GM19328 (cell line): Measurements from ENCODE around the gene CDPF1.

Experiments
- ATAC-seq: cut with Tn5 transposase; IDR thresholded peaks from one replicate; pipeline ENCODE4 v1.9.1; 2021; ENCODE audit warnings: mild to moderate bottlenecking, moderate library complexity; ENCODE audit not compliant: unreplicated experiment

The CDPF1 gene

DNA sequence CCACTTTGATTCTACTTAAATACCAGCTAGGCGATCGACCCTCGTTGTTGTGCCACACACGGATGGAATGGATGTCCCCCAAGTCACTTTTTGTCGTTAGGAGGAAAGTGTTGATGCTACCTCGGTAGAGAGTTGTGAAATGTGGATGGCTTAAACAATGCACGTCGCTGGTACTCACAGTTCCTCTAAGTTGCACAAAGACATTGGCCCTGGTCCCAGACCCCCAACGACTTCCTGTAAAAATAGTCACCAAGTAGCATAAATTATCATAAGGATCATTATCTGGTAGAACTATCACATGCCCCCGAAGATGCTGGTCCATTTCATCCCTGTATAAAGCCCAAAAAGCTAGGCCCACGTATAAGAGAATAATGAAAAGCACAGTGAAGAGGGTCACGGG is 9.3 kb upstream of the CDPF1 start:
- ATAC-seq = no peak

DNA sequence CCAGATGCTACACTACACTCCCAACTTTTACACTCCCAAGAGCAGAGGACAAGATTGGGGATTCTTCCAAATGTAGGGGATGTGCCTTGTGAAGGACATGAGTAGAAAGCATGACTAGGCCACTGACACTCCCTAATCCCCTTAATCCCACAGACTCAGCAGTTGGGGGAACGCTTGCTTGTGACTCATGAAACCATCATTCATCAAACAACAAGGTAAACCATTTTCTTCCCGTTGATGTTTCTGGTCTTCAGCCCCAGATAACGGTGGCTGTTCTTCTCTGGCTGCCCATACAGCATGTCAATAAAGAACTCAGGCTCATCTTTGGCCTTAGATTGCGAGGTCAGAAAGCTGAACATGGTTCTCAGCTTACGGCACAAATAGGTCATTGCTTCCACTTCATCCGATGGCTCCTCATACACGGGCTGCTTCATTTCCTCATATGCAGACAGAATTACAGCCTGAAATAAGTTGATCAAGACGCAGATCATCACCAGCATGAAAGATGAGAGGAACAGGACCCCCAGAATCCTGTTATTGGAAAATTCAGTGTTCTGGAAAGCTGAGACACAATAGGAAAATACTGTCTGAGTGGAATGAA is 6.4 kb upstream of the CDPF1 start:
- ATAC-seq = no peak

DNA sequence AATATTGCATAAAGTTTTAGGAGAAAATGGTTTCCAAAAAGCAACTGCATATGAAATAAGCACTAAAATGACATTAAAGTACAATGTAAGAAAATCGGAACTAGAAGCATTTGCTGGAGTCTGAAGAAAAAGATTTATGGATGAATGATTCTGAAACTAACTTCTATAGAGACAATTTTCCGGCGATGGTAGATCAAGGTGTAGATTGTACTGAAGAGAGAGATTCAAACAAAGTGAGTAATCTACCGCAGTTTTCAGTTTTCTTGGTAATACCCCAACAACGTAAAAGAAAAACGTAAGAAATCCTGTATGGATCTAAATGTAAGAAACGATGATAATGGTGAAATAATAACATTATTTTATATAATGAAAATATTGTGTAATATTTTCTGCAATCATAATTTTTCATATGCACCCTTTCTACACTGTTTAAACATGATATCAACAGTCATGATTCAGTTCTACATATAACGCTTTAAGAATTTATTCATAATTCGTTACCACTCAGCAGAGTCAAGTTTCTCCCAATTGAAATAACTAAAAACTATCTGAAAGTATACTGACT is 1.8 kb upstream of the CDPF1 start:
- ATAC-seq = no peak

DNA sequence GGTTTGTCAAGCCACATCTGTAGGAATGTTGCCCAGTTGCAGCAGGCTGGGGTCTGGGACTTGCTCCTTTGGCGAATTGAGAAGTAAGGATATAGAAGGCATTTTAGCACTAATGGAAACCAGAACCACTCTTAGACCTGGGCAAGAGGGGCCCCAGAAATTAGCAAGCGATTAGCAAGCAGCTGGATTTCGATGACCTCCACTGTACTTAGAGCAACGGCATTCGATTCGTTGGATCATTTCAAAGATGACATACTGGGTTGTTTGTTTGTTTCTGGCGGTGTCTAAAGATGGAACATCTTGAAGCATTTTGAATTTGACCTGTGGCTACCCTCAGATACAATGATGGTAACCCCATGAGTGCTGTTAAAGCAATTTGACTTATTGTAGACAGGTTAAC is 1.2 kb upstream of the CDPF1 start:
- ATAC-seq = no peak

DNA sequence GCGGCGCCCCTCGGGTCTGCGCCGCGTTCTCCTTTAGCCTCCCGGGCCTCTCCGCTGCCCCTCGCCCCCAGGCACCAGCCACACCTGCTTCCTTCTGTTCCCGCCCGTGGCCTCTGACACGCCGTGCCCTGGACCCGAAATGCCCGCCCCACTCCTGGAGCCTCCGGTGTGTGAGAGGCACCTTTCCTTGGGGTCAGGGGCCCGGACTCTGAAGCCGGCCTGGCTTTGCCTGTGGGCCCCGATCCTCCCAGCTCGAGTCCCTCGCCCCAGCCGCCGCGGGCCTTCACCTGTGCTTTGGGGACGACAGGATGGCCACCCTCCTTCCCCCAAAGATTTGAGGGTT is 661 bp upstream of the CDPF1 start:
- peak; percentile 4 for ATAC-seq

DNA sequence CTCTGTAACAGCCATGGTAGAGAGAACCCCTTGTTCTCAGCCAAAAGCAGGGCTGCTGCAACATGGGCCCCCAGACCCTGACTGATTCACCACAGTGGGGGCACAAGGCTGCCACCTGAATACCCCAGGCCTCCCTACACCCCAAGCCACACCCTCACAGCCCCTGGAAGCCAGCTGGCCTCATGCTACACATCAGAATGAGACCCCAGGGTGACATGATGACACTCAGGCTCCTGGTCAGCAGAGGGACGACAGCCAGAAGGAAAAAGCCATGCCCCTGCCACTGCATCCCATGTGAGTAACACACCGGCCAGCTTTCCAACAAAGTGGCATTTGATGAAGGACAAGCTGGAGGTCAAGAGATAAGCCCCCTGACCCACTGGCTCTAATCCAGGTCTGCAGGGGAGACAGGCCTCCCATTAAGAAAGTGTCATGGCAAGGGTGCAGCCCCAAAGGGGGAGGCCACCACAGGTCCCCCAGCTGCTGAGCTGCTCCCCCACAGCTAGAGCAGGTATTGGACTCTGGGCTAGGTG is 2.6 kb downstream of the CDPF1 start:
- ATAC-seq = no peak

DNA sequence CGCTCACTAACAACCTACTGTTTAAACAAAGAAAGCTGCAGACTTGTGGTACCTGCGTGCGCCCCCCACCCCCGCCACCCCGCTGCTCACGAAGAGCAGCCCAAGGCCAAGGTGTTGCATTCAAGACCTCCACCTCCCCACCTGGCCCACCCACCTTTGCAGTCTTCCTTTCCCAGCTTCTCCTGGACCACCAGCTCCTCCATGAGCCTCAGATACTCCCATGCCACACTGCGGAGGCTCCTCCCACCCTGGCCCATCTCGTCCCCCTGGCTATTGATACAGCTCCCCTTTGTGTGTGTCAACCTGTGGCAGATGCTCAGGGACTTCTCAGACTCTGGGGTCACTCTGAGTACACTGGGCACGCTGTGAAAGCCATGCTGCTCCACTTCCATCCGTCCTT is 3.9 kb downstream of the CDPF1 start:
- ATAC-seq = no peak

DNA sequence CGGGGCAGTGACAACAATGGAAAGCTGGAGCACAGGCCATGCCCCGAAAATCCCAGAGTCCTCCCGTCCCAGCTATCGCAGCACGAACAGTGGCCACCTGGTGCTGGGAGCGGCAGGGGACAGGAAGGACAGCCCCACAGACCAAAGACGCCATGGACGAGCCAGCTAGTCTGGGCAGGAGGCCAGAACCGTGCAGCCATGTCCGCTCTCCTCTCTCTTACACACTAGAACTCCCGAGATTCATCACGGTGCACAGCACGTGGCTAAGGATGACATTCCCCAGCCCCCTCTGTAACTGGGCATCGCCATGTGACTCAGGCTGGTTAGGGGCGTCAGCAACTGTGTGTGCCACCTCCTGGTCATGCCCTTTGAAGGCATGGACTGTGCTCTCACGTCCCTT is 4.6 kb downstream of the CDPF1 start:
- no peak for ATAC-seq

DNA sequence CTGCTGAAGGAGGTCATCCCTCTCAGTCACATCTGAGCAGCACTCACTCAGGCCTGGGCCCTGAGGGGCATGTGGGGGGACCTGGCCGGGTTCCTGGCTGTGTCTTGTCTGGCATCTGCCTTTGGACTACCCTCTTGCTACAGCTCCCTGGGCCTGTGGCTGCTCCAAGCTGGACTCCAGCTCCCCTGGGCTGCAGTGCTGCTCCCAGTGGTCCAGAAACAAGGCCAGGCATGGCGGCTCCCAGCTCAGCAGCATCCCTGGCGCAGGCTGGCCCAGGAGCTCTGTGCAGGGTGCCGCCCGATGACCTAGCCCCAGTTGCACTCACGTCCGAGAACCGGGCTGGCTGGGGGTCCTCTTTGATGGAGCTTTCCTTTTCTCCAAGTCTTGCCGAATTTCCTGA is 5.3 kb downstream of the CDPF1 start:
- ATAC-seq = no peak

DNA sequence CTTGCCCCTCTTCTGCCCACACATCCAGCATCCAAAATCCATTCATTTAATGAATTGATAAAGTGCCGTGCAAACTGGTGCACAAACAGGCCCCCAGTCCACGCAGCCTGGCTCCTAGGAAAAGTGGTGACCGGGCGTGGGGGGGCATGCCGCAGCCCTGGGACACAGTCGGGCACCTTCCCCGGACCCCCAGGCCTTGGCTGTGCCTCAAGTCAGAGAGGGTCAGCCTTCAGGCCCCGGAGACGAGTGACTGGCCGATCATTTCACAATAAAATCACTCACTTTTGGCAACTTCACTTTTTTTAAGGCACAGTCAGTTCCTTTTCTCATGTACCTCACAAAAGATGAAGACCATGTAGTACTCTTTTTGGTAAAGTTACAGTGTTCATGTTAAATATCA is 8.0 kb downstream of the CDPF1 start:
- ATAC-seq = no peak

DNA sequence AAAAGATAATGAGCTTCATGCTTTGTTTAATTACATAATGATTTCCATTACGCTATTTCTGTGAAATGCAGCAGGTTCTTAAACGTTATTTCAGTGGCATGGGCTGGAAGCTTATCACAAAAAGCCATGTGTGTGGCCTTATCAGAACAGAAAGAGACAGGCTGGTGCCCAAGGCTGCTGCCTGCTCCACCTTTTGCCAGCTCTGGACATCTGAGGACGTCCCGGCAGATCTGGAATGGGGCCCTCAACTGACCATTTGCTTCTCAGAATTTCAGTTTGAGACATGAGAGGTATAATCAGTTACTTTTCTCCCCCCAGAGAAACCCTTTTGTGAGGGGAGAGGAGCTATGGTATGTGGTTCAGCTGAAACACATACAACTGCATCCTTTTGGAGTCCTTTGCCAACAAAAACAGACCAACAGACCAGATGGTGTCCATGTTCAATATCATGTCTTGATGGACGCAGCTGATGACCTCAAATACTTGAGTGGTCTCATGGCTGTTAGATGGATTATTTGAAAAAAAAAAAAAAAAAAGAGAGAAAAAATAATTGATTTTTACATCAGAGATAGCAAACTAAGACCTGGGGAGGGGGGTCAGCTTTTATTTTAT is 8.6 kb downstream of the CDPF1 start:
- no peak for ATAC-seq

DNA sequence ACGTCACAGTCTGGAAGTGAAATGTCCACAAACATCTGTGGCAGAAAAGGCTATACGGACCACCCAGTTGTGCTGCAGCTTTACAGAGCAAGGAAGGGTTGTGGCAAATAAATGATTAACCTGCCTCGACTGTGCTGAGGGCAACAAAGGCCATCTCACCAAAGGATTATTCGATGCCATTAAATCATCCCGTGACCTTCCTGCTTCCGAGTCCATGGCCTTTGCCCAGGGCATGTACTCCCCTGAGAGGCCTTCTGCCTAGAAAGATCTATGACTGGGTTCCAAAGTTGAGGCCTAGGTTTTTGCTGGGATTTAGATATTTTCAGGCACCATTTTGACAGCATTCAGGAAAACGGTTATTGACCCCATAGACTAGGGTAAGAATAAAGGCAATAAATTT is 9.2 kb downstream of the CDPF1 start:
- no peak for ATAC-seq

DNA sequence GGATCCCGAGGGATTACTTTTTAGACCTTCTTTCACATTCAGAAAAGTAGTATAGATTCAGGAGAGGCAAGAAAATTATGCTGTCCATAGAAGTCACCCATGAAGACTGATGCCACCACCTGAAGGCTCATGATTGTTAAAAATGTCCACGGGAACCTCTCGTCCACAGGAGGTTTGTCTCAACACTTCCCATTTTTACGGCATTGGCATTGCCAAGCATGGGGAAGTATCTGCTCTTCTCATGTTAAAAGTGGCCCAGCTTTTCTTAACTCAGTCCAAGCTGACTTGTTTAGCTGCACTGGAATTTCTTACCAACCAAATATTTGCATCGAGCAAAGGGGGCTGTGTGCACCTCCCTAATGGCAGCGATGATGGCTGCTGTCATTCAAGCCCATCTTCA is 9.6 kb downstream of the CDPF1 start:
- ATAC-seq = no peak

DNA sequence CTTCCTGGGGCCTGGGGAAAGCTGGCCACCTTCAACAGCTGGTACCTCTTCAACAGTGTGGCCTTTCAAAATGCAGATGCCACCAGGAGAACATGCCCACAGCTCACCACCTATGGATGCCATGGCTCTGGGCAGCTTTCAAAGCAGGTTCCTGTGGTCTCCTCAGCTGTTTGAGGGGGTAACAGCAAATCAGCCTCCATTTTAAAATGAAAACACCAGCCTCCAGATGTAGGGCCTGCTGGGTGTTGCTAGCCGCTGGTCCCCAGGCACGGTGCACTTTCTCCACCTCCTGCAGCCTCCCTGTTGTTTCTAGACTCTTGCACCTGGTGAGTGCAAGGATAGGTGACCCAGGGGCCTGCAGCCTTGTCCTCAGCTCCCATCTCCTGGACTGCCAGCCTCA is 10.0 kb downstream of the CDPF1 start:
- ATAC-seq = no peak

DNA sequence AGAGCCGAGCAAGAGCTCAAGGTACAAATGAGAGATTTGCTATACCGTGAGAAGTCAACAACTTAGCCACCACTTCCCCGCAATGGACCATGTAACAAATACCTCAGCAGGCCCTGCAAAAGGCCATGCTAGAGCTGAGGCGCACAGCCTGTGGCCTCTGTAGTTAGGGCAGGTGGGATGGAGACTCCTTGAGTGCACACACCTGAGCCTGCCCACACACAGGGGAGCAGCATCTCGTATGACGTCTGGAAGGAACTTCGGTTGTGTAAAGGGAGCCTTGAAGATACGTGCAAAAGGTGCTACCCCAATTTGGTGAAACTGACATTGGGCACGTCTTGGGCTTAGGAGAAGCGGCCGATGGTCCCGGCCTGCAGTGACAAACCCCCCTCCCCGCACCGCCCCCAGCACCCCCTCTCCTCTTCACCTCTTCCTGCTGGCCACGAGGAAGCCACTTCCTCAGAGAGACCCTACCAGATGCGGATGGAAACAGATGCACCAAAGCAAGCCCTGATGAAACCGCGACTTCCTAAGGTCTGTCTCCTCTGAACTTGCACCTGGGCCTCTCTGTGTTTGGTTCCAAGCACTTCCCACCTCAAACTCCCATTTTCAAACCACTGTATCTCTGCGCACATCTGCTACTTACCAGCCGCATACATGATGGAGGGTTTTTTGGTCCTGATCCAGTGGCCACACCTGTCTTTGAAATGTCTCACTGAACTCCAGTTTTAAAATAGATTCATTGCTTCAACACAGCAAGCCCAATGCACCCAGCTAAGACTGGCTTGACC is 10.6 kb downstream of the CDPF1 start:
- ATAC-seq = no peak

DNA sequence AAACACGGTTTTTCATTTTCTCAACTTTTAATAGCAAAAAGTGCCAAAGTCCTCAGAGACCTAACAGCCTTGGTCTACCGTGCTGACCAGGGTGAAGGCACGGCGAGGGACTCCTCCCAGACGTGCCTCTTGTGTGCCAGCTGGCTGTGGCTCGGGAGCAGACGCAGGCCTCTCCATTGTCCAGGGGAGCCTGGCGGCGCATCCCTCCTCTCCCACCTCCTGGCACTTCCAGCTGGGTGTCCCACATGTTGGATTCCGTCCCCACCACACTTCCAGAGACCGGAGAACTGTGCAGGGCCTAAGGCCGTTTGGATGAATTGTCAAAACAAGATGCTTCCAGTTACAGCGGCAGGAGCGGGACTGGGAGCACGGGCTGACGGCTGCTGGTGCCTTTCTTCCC is 11.6 kb downstream of the CDPF1 start:
- ATAC-seq = no peak

DNA sequence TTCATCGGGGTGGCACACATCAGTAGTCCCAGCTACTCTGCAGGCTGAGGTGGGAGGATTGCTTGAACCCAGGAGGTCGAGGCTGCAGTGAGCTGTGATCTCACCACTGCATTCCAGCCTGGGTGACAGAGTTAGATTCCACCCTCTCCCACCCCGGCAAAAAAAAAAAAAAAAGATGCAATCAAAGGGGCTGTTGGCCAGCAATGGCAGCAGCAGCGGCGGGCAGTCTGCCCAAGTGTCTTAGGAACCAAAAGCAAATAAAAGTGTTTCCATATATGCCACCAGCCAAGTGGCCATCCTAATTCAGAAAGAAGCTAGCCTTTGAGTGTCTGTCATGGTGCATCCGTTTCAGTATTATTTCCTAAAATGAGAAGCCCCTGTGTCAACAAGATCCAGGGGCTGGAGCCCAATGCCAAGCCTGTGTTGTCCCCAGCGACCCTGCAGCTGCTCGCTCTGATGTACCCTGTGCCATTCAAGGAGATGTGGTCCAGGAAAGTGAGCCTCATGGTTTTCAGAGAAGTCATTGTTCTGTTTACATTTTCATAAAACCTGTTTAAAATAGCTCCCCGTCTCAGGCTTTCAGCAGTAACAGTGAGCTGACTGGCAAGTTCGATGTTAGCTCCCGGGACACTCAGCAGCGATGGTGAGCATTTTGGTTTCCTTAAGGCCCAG is 12.5 kb downstream of the CDPF1 start:
- ATAC-seq = no peak

DNA sequence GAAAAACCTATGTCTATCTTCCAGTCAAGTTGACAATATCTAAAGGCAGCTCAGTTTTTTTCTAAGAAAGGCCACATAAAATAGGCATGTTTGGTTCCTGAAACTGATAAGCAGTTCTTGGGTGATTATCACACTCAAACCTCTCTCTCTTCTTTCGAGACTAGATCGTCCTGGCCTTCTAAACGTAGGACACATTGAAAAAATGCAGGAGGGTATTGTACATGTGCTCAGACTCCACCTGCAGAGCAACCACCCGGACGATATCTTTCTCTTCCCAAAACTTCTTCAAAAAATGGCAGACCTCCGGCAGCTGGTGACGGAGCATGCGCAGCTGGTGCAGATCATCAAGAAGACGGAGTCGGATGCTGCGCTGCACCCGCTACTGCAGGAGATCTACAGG is 15.1 kb downstream of the CDPF1 start:
- ATAC-seq = no peak

DNA sequence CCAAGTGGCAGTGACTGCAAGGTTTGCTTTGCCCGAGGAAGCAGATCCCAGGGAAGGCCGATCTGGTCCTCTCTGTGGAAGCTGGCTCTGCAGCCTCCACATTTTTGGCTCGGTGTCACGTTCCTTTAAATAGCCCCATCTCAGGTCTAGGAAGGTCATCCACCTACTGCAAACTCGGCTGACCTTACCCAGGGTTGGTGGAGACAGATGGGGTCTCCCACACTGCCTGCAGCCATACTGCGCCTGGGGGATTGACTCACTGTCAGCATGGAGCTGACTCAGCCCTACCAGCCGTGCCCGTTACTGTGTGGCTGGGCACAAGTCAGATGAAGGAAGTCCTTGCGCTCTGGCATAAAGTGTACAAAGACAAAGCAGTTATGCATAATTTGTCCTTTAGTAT is 16.9 kb downstream of the CDPF1 start:
- ATAC-seq = no peak

DNA sequence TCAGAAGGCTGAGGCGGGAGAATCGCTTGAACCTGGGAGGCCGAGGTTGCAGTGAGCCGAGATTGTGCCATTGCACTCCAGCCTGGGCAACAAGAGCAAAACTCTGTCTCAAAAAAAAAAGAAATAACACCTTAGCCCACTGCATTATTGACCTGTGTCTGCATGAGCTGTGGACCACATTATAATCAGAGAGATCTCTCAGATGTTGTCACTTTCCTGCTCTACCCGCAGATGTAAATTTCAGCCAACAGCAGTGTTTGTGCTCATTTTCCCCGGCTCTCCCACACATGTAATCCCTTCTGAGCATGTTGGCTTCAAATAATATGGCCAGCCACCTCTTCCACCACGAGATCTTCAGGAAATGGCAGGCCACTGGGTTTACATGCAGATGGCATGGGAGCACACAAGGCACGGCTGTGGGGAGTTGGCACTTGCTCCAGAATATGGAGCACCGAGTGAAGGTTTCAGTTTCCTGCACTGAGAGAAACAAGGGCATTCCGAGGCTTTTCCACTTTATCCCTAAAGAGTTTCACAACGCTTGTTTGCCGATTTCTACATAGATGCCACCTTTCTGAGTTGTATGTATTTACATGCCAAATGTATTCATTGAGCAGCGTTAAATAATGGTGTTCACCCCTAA is 19.7 kb downstream of the CDPF1 start:
- ATAC-seq = no peak

DNA sequence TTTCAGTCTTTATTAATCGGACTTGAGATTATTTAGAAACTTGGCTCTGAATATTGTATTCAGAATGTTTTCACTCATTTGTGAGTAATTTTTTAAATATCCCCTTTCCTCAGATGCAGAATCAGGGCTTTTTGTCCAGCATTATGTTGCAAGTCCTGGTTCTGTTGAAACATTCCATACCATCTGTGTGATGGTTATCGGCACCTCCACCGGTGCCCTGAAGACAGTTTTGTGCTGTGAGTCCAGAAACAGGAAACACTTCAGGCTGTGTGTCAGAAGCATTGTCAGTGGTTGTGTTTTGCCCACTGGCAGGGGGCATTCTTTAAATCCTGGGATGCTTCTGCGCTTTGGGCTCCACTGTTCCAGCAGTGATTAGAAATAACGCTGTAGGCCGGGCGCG is 20.4 kb downstream of the CDPF1 start:
- ATAC-seq = no peak
